Neural crest cell (in vitro differentiated cells): ENCODE data around the gene CPNE5. TPM values are rescaled to one million over a fixed set of nuclear protein-coding genes. Genes with fewer than 3 reads are reported as not detected.

Experiments used
- DNase-seq: peaks from one replicate; pipeline ENCODE4 v3.0.0; 2021; ENCODE audit warnings: low read depth, mixed read lengths, low spot score
- H3K27ac Mint-ChIP-seq: one replicate; pipeline ENCODE4 v1.8.0; 2021; ENCODE audit warnings: mild to moderate bottlenecking, mixed read lengths; ENCODE audit not compliant: unreplicated experiment
- H3K27me3 Mint-ChIP-seq: 2 replicates; pipeline ENCODE4 v1.8.0; 2021; ENCODE audit warnings: low read depth, mild to moderate bottlenecking, mixed read lengths
- H3K36me3 Mint-ChIP-seq: 2 replicates; pipeline ENCODE4 v1.8.0; 2021; ENCODE audit warnings: low read depth, mild to moderate bottlenecking, mixed read lengths
- H3K4me1 Mint-ChIP-seq: 2 replicates; pipeline ENCODE4 v1.8.0; 2021; ENCODE audit warnings: mixed read lengths
- H3K4me3 Mint-ChIP-seq: one replicate; pipeline ENCODE4 v1.8.0; 2021; ENCODE audit warnings: mild to moderate bottlenecking, mixed read lengths
- H3K9me3 Mint-ChIP-seq: 2 replicates; pipeline ENCODE4 v1.8.0; 2021; ENCODE audit warnings: mixed read lengths
- total RNA-seq: library from RNA; stranded (reverse); gene quantifications from 2 replicates; pipeline ENCODE4 v1.2.1, GENCODE V29; 2021
- TF ChIP-seq, protein P1 (sequence below): fragments of 200-600 bp; sonication (generic); conservative IDR thresholded peaks from 2 replicates; pipeline ENCODE4 v1.5.0; 2021; ENCODE audit warnings: antibody characterized with exemption, mild to moderate bottlenecking

Gene CPNE5
- total RNA-seq, 1 donor from 2014 or later = 0.54 TPM

DNA sequence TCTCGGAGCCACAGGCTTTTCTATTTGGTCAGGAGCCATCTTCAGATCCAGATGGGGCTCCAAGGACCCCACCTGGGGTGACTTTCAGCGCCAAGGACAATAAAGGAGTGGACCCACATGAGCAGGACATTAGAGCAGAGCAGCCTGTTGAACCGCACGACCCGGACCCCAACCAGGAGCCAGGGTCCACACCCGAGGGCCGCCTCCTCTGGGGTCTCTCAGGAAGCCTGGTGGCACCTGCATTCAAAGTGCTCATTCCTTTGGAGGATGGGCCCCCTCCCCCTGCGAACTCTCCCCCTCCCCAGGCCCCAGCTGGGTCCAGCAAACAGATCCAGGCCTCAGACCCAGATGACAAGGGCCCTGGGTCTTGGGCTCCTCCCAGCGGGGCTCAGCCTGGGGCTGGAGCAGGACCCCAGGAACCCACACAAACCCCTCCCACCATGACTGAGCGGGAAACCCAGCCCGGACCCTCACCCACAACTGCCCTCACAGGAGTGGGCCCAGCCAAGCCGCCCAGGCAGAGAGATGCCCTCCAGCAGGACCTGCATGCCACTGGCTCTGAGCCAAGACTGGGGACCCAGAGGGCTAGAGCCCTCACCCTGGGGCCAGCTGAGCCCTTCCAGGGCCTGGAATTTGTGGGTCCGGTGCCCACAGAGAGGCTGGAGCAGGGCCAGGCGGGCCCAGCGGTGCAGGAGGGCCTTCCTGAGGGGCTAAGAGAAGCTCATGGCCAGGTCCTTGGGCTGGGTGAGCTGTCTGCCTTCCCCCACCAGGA, 117.7 kb downstream of the CPNE5 start:
- DNase-seq = no peak
- H3K9me3 Mint-ChIP-seq = no peaks in the 10 kb centered on the region
- no peak overlapping the region for H3K4me3 Mint-ChIP-seq
- no peak overlapping the region for H3K27ac Mint-ChIP-seq
- H3K27me3 Mint-ChIP-seq = peaks cover 6% of the 10 kb centered on the region
- H3K4me1 Mint-ChIP-seq = peaks cover 19% of the 10 kb centered on the region
- TF ChIP-seq, protein P1, sequence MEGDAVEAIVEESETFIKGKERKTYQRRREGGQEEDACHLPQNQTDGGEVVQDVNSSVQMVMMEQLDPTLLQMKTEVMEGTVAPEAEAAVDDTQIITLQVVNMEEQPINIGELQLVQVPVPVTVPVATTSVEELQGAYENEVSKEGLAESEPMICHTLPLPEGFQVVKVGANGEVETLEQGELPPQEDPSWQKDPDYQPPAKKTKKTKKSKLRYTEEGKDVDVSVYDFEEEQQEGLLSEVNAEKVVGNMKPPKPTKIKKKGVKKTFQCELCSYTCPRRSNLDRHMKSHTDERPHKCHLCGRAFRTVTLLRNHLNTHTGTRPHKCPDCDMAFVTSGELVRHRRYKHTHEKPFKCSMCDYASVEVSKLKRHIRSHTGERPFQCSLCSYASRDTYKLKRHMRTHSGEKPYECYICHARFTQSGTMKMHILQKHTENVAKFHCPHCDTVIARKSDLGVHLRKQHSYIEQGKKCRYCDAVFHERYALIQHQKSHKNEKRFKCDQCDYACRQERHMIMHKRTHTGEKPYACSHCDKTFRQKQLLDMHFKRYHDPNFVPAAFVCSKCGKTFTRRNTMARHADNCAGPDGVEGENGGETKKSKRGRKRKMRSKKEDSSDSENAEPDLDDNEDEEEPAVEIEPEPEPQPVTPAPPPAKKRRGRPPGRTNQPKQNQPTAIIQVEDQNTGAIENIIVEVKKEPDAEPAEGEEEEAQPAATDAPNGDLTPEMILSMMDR = no peak
- H3K36me3 Mint-ChIP-seq = no peaks in the 10 kb centered on the region

DNA sequence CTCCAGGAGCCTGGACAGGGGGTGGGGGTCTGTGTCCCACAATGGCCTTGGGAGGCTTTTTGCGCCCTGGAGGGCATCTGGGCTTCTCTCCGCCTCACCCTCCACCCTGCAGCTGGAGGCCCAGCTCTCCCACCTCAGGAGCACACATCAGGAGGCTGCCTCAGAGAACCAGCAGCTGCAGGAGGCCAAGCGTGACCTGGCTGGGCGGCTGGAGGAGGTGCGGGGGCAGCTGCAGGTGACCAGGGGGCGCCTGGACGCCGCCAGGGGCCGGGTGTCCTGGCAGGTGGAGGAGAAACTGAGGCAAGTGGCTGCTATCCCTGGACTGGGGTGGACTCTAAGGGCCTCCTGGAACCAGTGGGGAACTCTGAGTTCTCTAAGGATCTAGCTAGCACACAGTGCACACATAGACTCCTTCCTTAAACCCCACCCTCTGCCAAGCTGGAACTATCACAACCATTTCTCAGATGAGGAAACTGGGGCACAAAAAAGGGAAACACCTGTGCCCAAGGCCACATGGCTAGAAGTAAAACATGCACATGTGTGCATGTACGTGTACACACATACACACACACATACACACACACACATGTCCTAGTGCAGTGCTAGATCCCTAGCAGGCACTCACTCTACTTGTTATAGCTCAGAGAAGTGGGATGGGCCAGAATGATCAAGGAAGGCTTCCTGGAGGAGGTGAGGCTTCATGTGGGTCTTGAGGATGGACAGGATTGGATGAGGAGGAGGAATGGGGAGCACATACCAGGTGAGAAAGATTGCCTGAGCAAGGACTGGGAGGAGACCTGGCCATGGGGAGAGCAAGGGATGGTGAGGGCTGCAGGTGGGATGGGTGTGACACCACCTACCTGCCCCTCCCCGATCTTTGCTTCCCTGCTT, 118.7 kb downstream of the CPNE5 start:
- peaks cover 13% of the 10 kb centered on the region for H3K4me1 Mint-ChIP-seq
- no peaks in the 10 kb centered on the region for H3K36me3 Mint-ChIP-seq
- H3K4me3 Mint-ChIP-seq = no peak overlapping the region
- H3K27ac Mint-ChIP-seq = no peak overlapping the region
- TF ChIP-seq, protein P1 = no peak
- no peaks in the 10 kb centered on the region for H3K9me3 Mint-ChIP-seq
- no peak for DNase-seq
- peaks cover 6% of the 10 kb centered on the region for H3K27me3 Mint-ChIP-seq

DNA sequence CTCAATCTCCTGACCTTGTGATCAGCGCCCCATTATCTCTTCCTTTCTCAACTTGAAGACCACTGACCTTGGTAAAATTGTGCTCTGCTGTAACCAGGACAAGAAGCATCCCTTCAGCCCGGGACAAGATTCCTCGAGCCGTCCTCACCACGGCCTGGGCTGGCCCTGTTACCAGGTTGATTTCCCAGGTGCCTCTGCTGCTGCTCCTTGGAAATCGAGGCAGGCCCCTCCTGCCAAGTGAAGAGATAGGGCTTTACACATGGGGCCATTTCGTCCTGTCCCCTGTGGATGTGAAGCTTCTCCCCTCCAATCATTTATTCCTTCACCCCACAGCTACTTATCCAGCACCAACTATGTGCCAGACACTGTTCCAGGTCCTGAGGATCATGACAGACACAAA, 120.1 kb downstream of the CPNE5 start:
- TF ChIP-seq, protein P1 = no peak
- H3K27me3 Mint-ChIP-seq = no peaks in the 10 kb centered on the region

DNA sequence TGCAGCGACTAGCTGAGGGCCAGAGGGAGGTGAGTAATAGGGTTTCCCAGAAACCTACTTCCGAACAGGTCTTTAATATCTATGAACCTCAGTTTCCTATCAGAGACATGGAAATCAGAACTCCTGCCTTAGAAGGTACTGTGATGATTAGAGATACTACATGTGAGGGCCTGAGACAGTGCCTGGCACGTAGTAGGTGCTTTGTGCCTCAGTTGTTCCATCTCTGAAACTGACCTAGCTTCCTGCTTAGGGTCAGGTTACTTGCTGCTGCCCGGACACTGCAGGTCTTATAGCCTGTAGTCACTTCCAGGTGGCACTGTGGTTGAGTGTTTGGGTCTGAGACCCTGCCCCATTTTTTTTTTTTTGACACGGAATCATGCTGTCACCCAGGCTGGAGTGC, 120.7 kb downstream of the CPNE5 start:
- Mint-ChIP-seq H3K9me3 (no peaks in the 10 kb centered on the region), H3K27ac (no peak overlapping the region), H3K4me1 (no peaks in the 10 kb centered on the region), H3K4me3 (no peak overlapping the region), H3K27me3 (no peaks in the 10 kb centered on the region), H3K36me3 (no peaks in the 10 kb centered on the region)
- DNase-seq = no peak
- TF ChIP-seq, protein P1 = no peak

More for the DNA sequence above, 120.1 kb downstream of the CPNE5 start:
- H3K4me3 Mint-ChIP-seq = no peak overlapping the region
- no peaks in the 10 kb centered on the region for H3K9me3 Mint-ChIP-seq
- no peak for DNase-seq
- no peaks in the 10 kb centered on the region for H3K4me1 Mint-ChIP-seq
- H3K36me3 Mint-ChIP-seq = no peaks in the 10 kb centered on the region
- H3K27ac Mint-ChIP-seq = no peak overlapping the region

DNA sequence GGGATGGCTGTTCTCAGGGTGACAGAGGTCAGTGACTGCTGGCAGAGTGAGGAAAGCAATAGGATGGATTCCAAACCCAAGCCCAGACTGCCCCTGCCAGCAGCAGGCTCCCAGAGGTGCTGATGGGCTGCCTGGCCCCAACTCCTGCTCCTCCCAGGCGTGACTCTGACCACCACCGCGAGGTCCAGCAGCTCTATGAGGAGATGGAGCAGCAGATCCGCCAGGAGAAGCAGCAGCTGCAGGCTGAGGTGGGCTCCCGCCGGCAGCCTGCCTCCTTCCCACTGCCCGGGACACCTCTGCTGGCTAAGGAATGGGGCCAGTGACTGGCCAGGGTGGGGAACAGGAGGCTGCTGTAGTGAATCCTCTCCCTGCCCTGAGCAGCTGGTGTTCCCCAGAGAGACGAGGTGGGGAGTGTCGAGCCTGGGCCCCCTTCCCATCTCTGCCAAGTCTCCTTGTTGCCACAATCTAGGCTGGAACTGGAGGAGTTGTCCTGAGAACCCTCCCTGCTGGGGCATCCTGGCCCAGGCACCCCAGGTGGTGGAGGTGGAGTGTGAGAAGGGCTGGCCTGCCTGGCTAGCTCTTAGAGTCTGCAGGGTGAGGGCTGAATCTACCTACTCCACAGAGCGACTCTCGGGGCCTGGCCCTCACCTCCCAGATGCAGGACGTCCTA, 121.2 kb downstream of the CPNE5 start:
- no peaks in the 10 kb centered on the region for H3K27me3 Mint-ChIP-seq
- no peak for DNase-seq
- H3K9me3 Mint-ChIP-seq = no peaks in the 10 kb centered on the region
- H3K4me1 Mint-ChIP-seq = no peaks in the 10 kb centered on the region
- TF ChIP-seq, protein P1 = no peak
- no peak overlapping the region for H3K4me3 Mint-ChIP-seq
- no peak overlapping the region for H3K27ac Mint-ChIP-seq
- H3K36me3 Mint-ChIP-seq = no peaks in the 10 kb centered on the region
